ENCODE measurements around the gene GHRH.

GHRH gene

GRCh38 chr20:37279820-37280219 is 18.2 kb upstream of the GHRH start:
- Histone ChIP-seq H3K9me3 (ENCODE audit: insufficient read depth, low read length, severe bottlenecking) (no peaks in the 10 kb centered on the region), H3K27ac (ENCODE audit: low read length) (no peak overlapping the region), H3K4me2 (ENCODE audit: insufficient read depth, low read length) (no peak overlapping the region), H3K4me3 (ENCODE audit: low read depth in 1 of 2, low read length in 2 of 2) (no peak overlapping the region), H3K27me3 (ENCODE audit: insufficient read depth, low read length, poor library complexity) (peaks cover 3% of the 10 kb centered on the region), H2AFZ (ENCODE audit: low read depth, low read length) (no peak overlapping the region), H4K20me1 (ENCODE audit: insufficient read depth, low read length) (no peaks in the 10 kb centered on the region), H3K4me1 (ENCODE audit: insufficient read depth, low read length) (no peaks in the 10 kb centered on the region), H3K79me2 (ENCODE audit: insufficient read depth, low read length) (no peaks in the 10 kb centered on the region), H3K9ac (ENCODE audit: low read depth, low read length) (no peak overlapping the region), H3K36me3 (ENCODE audit: insufficient read depth, low read length) (no peaks in the 10 kb centered on the region)
- DNase-seq (no peak), ATAC-seq (ENCODE audit: insufficient read depth, low read depth) (no peak)
- no peak for TF ChIP-seq EZH2 (IDR thresholded peaks at IDR 0.05; ENCODE audit: borderline replicate concordance, low read depth, low read length, severe bottlenecking)
- no peak for TF ChIP-seq CTCF (IDR thresholded peaks at IDR 0.05; ENCODE audit: borderline replicate concordance, extremely low read depth, low read length, poor library complexity, severe bottlenecking)

GRCh38 chr20:37278966-37279590 is 17.5 kb upstream of the GHRH start:
- H4K20me1 ChIP-seq (ENCODE audit: insufficient read depth, low read length), result no peaks in the 10 kb centered on the region
- no peaks in the 10 kb centered on the region for H3K4me1 ChIP-seq (ENCODE audit: insufficient read depth, low read length)
- no peak for TF ChIP-seq EZH2 (IDR thresholded peaks at IDR 0.05; ENCODE audit: borderline replicate concordance, low read depth, low read length, severe bottlenecking)
- TF ChIP-seq CTCF (IDR thresholded peaks at IDR 0.05; ENCODE audit: borderline replicate concordance, extremely low read depth, low read length, poor library complexity, severe bottlenecking), result no peak
- H3K4me3 ChIP-seq (ENCODE audit: low read depth in 1 of 2, low read length in 2 of 2), result no peak overlapping the region
- no peaks in the 10 kb centered on the region for H3K36me3 ChIP-seq (ENCODE audit: insufficient read depth, low read length)
- H3K4me2 ChIP-seq (ENCODE audit: insufficient read depth, low read length), result no peak overlapping the region
- no peak overlapping the region for H3K27ac ChIP-seq (ENCODE audit: low read length)
- no peaks in the 10 kb centered on the region for H3K9me3 ChIP-seq (ENCODE audit: insufficient read depth, low read length, severe bottlenecking)
- DNase-seq (no peak), ATAC-seq (ENCODE audit: insufficient read depth, low read depth) (no peak)
- peaks cover 3% of the 10 kb centered on the region for H3K27me3 ChIP-seq (ENCODE audit: insufficient read depth, low read length, poor library complexity)
- H2AFZ ChIP-seq (ENCODE audit: low read depth, low read length), result no peak overlapping the region
- no peaks in the 10 kb centered on the region for H3K79me2 ChIP-seq (ENCODE audit: insufficient read depth, low read length)
- no peak overlapping the region for H3K9ac ChIP-seq (ENCODE audit: low read depth, low read length)

- Histone ChIP-seq H3K4me3 (ENCODE audit: low read depth in 1 of 2, low read length in 2 of 2) (no peak overlapping the region), H3K9ac (ENCODE audit: low read depth, low read length) (no peak overlapping the region), H3K4me1 (ENCODE audit: insufficient read depth, low read length) (no peaks in the 10 kb centered on the region), H4K20me1 (ENCODE audit: insufficient read depth, low read length) (no peaks in the 10 kb centered on the region), H3K9me3 (ENCODE audit: insufficient read depth, low read length, severe bottlenecking) (no peaks in the 10 kb centered on the region), H3K4me2 (ENCODE audit: insufficient read depth, low read length) (no peak overlapping the region), H2AFZ (ENCODE audit: low read depth, low read length) (no peak overlapping the region), H3K36me3 (ENCODE audit: insufficient read depth, low read length) (no peaks in the 10 kb centered on the region), H3K27me3 (ENCODE audit: insufficient read depth, low read length, poor library complexity) (peaks cover 3% of the 10 kb centered on the region), H3K27ac (ENCODE audit: low read length) (no peak overlapping the region), H3K79me2 (ENCODE audit: insufficient read depth, low read length) (no peaks in the 10 kb centered on the region)
- ATAC-seq (ENCODE audit: insufficient read depth, low read depth), result no peak
- TF ChIP-seq EZH2 (IDR thresholded peaks at IDR 0.05; ENCODE audit: borderline replicate concordance, low read depth, low read length, severe bottlenecking) (no peak), CTCF (IDR thresholded peaks at IDR 0.05; ENCODE audit: borderline replicate concordance, extremely low read depth, low read length, poor library complexity, severe bottlenecking) (no peak)
- DNase-seq, result no peak
Observed at GRCh38 chr20:37277253-37277593, 15.6 kb upstream of the GHRH start.

Measured in DND-41 (cell line).